NB4 (cell line): ENCODE results near the gene RASGRP1.

ENCODE experiments used
- MYC ChIP-seq: IDR thresholded peaks from 2 replicates; pipeline ENCODE4 v1.6.1; 2011; ENCODE audit warnings: low read depth, low read length
- POLR2A ChIP-seq: IDR thresholded peaks from 2 replicates; pipeline ENCODE4 v1.6.1; 2011; ENCODE audit warnings: mild to moderate bottlenecking; ENCODE audit not compliant: insufficient read length; ENCODE audit errors: extremely low read depth
- TF ChIP-seq, protein P1 (sequence below): IDR thresholded peaks from one replicate; pipeline ENCODE4 v1.5.1; 2012; ENCODE audit warnings: low read depth, low read length

DNA sequence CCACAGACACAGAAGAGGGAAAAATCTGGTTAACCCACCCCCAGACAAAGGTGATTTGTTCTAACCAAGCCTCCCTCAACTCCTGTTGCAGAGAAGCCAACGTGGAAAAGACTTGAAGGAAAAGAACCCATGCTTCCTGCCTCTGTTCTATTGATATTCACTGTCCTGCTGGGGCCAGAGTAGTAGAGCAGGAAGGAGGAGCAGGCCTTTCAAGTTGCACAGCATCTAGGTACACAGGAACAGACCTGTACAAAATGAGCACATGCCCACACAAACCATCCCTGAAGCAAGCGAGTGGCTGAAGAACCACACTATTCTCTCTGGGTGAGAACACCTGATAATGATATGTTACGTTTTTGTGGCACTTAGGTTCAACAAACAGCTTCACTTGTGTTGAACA is 29.9 kb downstream of the RASGRP1 start:
- TF ChIP-seq, protein P1, sequence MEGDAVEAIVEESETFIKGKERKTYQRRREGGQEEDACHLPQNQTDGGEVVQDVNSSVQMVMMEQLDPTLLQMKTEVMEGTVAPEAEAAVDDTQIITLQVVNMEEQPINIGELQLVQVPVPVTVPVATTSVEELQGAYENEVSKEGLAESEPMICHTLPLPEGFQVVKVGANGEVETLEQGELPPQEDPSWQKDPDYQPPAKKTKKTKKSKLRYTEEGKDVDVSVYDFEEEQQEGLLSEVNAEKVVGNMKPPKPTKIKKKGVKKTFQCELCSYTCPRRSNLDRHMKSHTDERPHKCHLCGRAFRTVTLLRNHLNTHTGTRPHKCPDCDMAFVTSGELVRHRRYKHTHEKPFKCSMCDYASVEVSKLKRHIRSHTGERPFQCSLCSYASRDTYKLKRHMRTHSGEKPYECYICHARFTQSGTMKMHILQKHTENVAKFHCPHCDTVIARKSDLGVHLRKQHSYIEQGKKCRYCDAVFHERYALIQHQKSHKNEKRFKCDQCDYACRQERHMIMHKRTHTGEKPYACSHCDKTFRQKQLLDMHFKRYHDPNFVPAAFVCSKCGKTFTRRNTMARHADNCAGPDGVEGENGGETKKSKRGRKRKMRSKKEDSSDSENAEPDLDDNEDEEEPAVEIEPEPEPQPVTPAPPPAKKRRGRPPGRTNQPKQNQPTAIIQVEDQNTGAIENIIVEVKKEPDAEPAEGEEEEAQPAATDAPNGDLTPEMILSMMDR: no peak
- TF ChIP-seq MYC (no peak), POLR2A (no peak)
